Thyroid gland (tissue), 4 donors: ENCODE measurements around the gene GPR83.

ENCODE experiments used
- CTCF ChIP-seq, 6 experiments: fragments of 200-600 bp in 3 of 6; fragments of 450-650 bp in 3 of 6; sonication (generic) in 3 of 6; IDR thresholded peaks; one replicate each; pipeline ENCODE4 v1.5.1; 2016 to 2019; ENCODE audit warnings: antibody characterized with exemption in 6 of 6, mild to moderate bottlenecking in 2 of 6, inconsistent platforms in 1 of 6, moderate library complexity in 1 of 6
- POLR2A ChIP-seq, 2 donors: fragments of 450-650 bp; IDR thresholded peaks; one replicate each; pipeline ENCODE4 v1.6.1; 2017; ENCODE audit warnings: antibody characterized with exemption in 2 of 2, mild to moderate bottlenecking in 2 of 2, moderate library complexity in 1 of 2

- TF ChIP-seq CTCF (IDR thresholded peaks at IDR 0.05), result no peak
- TF ChIP-seq POLR2A (IDR thresholded peaks at IDR 0.05), result no peak
Observed at GRCh38 chr11:94330789-94331188, 70.4 kb downstream of the GPR83 start.
